HG02852 (cell line): ENCODE results near the gene ATP6V1B1.
"Not testable (repeated sequence)": the region's sequence is repeated elsewhere in the genome, so short reads cannot be mapped to it uniquely, and the experiment has no call there.

Experiments used
- ATAC-seq: cut with Tn5 transposase; IDR thresholded peaks from one replicate; pipeline ENCODE4 v1.9.1; 2021; ENCODE audit warnings: mild to moderate bottlenecking, moderate library complexity; ENCODE audit not compliant: unreplicated experiment

Gene ATP6V1B1

GRCh38 chr2:71005271-71006202 is 69.8 kb downstream of the ATP6V1B1 start:
- ATAC-seq: no peak

GRCh38 chr2:71006323-71006722 is 70.6 kb downstream of the ATP6V1B1 start:
- no peak for ATAC-seq

GRCh38 chr2:71006955-71007799 is 71.5 kb downstream of the ATP6V1B1 start:
- no peak for ATAC-seq

GRCh38 chr2:71008342-71008741 is 72.6 kb downstream of the ATP6V1B1 start:
- no peak for ATAC-seq

GRCh38 chr2:71011786-71012185 is 76.1 kb downstream of the ATP6V1B1 start:
- ATAC-seq: not testable (repeated sequence)
